AG04449 (cell line): Measurements from ENCODE around the gene HBD.
"Not testable (repeated sequence)": the region's sequence is repeated elsewhere in the genome, so short reads cannot be mapped to it uniquely, and the experiment has no call there.

Source experiments
- CTCF ChIA-PET: fragments of 350-600 bp; formaldehyde crosslinking; extraction: SDS; loops from one replicate; lab custom pipeline; 2021; ENCODE audit warnings: antibody characterized with exemption; lab: Yijun Ruan, JAX
- POLR2A ChIA-PET: fragments of 400-600, 350-600 bp; formaldehyde crosslinking; extraction: SDS; loops from one replicate; lab custom pipeline; 2020; ENCODE audit warnings: antibody characterized with exemption, inconsistent platforms; lab: Yijun Ruan, JAX
- DNase-seq: peaks from one replicate; pipeline ENCODE4 v3.0.0-alpha.2; 2010; ENCODE audit warnings: low read depth, low spot score
- H3K4me3 ChIP-seq: 2 replicates; pipeline ENCODE4 v1.5.1; 2011; ENCODE audit warnings: low read depth, mild to moderate bottlenecking, control low read depth, low read length
- CTCF ChIP-seq: IDR thresholded peaks from one replicate; pipeline ENCODE4 v1.5.1; 2011; ENCODE audit warnings: mild to moderate bottlenecking, moderate library complexity, low read length, control low read depth, inconsistent platforms; ENCODE audit not compliant: insufficient read depth; ENCODE audit errors: missing control alignments

The HBD gene

GRCh38 chr11:5251746-5252145 is 17.5 kb upstream of the HBD start:
- ChIA-PET POLR2A (no interaction called here), CTCF (no interaction called here)
- DNase-seq: no peak

GRCh38 chr11:5250543-5251204 is 16.4 kb upstream of the HBD start:
- H3K4me3 ChIP-seq: no peak overlapping the region
- no peak for TF ChIP-seq CTCF
- no peak for DNase-seq
- CTCF ChIA-PET: no interaction called here
- POLR2A ChIA-PET: interaction anchor here (0.6 kb wide), 1 partner anchor 29 kb away, joined by 3 read pairs; no protein-coding TSS in a partner anchor

More at GRCh38 chr11:5251746-5252145, 17.5 kb upstream of the HBD start:
- no peak for TF ChIP-seq CTCF
- H3K4me3 ChIP-seq: no peak overlapping the region

- POLR2A ChIA-PET, CTCF ChIA-PET, DNase-seq, H3K4me3 ChIP-seq: not testable (repeated sequence)
Observed at GRCh38 chr11:5249807-5250396, 15.6 kb upstream of the HBD start, which contains the start of gene HBG1. HBG1 (minus strand) TSS chr11:5249857; CDS start chr11:5249804, 53 bp downstream.

GRCh38 chr11:5248498-5248897 is 14.2 kb upstream of the HBD start:
- CTCF ChIA-PET, H3K4me3 ChIP-seq, DNase-seq, POLR2A ChIA-PET: not testable (repeated sequence)

GRCh38 chr11:5247472-5248192 is 13.3 kb upstream of the HBD start:
- no peak overlapping the region for H3K4me3 ChIP-seq
- no peak for TF ChIP-seq CTCF
- CTCF ChIA-PET: no interaction called here
- no peak for DNase-seq
- POLR2A ChIA-PET: no interaction called here

GRCh38 chr11:5246772-5247471 is 12.6 kb upstream of the HBD start:
- no peak overlapping the region for H3K4me3 ChIP-seq
- POLR2A ChIA-PET: no interaction called here
- TF ChIP-seq CTCF: no peak
- CTCF ChIA-PET: no interaction called here
- DNase-seq: no peak

- ChIA-PET POLR2A (no interaction called here), CTCF (no interaction called here)
- no peak for DNase-seq
- TF ChIP-seq CTCF: no peak
- H3K4me3 ChIP-seq: no peak overlapping the region
Observed at GRCh38 chr11:5245155-5245554, 10.9 kb upstream of the HBD start.
